ENCODE results near the gene ZNF343.
A peak's percentile ranks its signal among the peaks of the same experiment; 100 is the strongest.
"Not testable (repeated sequence)": the region's sequence is repeated elsewhere in the genome, so short reads cannot be mapped to it uniquely, and the experiment has no call there.

Gene ZNF343

DNA sequence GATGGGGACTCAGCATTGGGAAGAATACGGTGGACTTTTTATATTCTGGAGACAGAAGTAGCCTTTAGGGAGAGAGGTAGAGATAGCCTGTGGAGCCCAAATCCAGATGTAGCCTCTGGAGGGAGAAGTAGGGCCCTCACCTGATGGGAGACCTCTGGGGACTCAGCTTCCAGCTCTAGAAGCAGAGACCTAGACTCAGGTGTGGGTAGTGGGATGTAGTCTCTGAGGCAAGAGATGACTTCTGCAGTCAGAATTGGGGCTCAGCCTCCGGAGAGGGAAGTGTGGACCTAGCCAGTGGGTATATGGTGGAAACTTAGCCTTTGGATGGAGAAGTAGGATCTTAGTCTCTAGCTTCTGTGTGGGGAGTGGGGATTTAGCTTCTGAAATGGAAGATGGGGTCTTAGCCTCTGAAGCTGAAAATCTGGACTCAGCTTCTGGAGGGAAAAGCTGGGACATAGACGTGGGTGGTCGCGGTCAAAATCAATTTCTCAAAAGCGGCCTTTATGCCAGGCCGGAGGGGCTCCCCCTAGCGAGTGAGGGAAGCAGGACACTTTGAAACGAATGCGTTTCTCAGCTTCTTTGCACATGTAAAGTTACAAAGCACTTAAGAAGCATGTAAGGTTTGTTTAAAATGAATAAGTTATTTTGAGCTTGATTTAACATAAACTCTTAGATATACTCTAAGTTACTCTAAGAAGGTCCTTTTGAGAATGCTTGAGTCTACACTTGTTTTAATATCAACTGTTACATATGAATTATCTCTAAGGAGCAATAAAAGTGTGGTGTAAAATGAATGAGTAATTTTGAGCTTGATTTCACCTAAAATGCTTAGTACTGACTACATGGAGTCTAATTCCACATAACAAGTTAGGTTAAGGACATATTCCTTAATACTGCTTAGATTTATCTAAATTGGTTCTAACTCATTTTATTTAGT lies 12.9 kb upstream of the ZNF343 start:
- FAIRE-seq (peak; percentile 26), DNase-seq (ENCODE audit: insufficient read length, low spot score) (no peak)

DNA sequence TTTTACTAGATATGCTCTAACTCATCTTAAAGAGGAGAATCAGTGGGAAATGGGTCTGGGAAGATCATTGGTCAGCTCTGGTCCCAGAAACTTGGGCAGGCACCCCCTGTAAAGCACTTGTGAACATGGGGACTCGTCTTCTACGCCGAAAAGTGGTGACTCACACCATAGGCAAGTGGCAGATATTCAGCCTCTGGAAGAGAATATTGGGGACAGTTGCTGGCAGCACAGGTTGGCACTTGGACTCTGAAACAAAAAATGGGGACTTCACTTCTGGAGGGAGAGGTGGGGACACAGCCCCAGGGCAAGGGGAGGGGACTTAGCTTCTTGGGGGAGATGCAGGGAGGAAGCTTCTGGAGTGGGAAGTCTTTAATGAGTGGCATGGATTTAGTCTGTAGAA lies 11.9 kb upstream of the ZNF343 start:
- FAIRE-seq (no peak), DNase-seq (ENCODE audit: insufficient read length, low spot score) (no peak)

- DNase-seq (ENCODE audit: insufficient read length, low spot score) (no peak), FAIRE-seq (no peak)
These were observed 10.5 kb upstream of the ZNF343 start for GRCh38 chr20:2519115-2519809.

GRCh38 chr20:2518558-2518957 lies 9.8 kb upstream of the ZNF343 start:
- no peak for DNase-seq (ENCODE audit: insufficient read length, low spot score)
- FAIRE-seq, result no peak

DNA sequence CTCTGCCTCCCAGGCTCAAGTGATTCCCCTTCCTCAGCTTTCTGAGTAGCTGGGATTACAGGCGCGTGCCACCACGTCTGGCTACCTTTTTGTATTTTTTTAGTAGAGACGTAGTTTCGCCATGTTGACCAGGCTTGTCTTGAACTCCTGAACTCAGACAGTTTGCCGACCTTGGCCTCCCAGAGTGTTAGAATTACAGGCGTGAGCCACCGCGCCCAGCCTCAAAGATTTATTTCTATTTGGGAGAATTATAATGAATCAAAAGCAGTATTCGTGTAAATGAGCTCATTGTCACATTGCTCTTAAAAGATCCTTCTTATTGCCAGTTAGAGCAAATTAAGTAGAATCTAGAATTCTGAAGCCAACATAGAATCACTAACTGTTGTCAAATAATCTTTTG lies 9.4 kb upstream of the ZNF343 start:
- FAIRE-seq (no peak), DNase-seq (ENCODE audit: insufficient read length, low spot score) (no peak)

DNA sequence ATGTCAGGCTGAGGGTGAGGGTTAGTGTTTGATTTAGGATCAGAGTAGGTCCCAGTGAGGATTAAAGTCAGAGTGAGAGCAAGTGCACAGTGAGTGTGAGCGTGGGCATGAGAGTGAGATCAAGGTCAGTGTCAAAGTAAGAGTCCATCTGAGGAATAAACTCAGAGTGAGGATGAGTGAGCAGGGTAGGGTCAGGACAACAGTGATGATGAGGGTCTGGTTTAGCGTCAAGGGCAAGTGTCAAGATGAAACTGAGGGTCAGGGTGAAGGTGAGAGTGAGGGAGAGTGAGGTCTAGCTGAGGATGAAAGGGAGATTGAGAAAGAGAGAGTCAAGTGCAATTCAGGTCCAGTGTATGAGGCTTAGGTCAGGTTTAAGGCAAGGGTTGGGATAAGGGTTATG lies 7.7 kb upstream of the ZNF343 start:
- no peak for FAIRE-seq
- no peak for DNase-seq (ENCODE audit: insufficient read length, low spot score)

GRCh38 chr20:2515203-2515602 lies 6.5 kb upstream of the ZNF343 start:
- DNase-seq (ENCODE audit: insufficient read length, low spot score), result no peak
- no peak for FAIRE-seq

DNA sequence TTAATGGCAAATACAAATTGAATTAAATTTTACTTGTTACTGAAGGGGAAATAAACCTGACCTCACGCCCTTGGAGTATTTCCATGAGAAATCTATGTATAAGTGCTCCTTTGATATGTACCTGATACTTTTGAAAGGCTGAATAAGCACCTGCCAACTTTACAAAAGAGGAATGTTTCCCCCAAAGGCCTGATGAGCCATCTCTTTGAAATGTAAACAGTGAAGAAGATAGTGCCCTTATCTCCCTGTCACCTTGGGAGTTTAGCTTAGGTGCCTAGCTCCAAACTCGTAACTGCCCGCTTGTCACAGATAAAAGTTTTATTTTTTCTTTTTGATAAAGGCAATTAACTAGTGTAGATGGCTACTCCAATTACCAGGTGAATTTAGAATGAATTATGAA lies 1.1 kb upstream of the ZNF343 start:
- DNase-seq (ENCODE audit: insufficient read length, low spot score), result no peak
- no peak for FAIRE-seq

DNA sequence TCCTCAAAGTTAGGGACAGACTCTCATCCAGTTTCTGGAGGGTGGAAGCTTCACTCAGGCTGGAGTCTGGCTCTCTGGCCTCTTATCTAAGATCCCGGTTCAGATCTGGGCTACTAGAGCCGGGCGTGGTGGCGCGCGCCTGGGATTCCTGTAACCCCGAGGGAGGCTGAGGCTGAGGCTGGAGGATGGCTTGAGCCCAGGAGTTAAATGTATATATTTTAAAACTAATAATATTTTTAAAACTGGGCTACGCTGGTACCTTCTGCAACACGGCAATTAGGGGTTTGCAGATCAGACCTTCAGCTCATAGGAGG lies 710 bp upstream of the ZNF343 start:
- no peak for DNase-seq (ENCODE audit: insufficient read length, low spot score)
- FAIRE-seq, result no peak

GRCh38 chr20:2507875-2508630 lies 662 bp downstream of the ZNF343 start:
- no peak for FAIRE-seq
- DNase-seq (ENCODE audit: insufficient read length, low spot score), result no peak

DNA sequence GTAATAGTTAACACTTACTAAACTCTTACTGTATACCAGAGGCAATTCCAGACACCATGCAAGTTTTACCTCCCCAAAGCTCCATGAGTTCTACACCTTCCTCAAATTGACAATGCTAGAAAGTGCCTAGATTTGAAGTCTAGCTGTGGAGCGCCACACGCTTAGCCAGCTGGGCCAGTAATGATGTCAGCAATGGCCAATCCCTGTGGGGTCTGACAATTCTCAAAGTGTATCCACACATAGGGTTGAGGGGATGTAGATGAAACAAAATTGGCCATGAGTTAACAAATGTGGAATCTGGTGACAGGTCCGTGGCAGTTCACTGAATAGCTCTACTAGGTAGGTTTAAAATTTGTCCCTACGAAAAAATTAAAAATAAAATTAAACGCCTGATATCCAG lies 1.3 kb downstream of the ZNF343 start:
- DNase-seq (ENCODE audit: insufficient read length, low spot score), result no peak
- FAIRE-seq, result no peak

GRCh38 chr20:2506426-2506825 lies 2.3 kb downstream of the ZNF343 start:
- not testable (repeated sequence) for FAIRE-seq; DNase-seq (ENCODE audit: insufficient read length, low spot score)

- FAIRE-seq; DNase-seq (ENCODE audit: insufficient read length, low spot score): not testable (repeated sequence)
These were observed 3.9 kb downstream of the ZNF343 start for GRCh38 chr20:2504803-2505202.

DNA sequence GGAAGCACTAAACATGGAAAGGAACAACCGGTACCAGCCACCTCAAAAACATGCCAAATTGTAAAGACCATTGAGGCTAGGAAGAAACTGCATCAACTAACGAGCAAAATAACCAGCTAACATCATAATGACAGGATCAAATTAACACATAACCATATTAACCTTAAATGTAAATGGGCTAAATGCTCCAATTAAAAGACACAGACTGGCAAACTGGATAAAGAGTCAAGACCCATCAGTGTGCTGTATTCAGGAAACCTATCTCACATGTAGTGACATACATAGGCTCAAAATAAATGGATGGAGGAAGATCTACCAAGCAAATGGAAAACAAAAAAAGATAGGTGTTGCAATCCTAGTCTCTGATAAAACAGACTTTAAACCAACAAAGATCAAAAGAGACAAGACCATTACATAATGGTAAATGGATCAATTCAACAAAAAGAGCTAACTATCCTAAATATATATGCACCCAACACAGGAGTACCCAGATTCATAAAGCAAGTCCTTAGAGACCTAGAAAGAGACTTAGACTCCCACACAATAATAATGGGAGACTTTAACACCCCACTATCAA lies 5.8 kb downstream of the ZNF343 start:
- not testable (repeated sequence) for FAIRE-seq; DNase-seq (ENCODE audit: insufficient read length, low spot score)

GRCh38 chr20:2485661-2486060 lies 23.1 kb downstream of the ZNF343 start:
- FAIRE-seq (no peak), DNase-seq (ENCODE audit: insufficient read length, low spot score) (no peak)

DNA sequence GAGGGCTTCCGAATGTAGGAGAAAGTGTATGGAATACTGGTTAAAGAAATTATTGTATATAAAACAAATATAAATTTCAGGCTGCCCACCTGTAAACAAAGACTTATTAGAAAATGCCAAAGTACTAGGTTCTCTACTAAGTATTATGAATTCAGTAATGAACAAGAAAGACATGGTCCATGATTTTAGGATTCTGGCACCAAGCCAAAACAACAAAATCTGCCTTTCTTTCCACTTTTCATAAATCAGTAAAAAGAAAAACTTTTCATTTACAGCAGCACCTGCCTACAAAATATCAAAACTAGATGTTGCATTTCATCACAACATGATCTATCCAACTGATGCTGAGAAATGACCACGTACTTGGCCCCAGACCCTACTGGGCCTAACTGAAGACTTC lies 23.6 kb downstream of the ZNF343 start:
- FAIRE-seq, result no peak
- no peak for DNase-seq (ENCODE audit: insufficient read length, low spot score)

GRCh38 chr20:2483504-2483903 lies 25.2 kb downstream of the ZNF343 start:
- no peak for FAIRE-seq
- DNase-seq (ENCODE audit: insufficient read length, low spot score), result no peak

- DNase-seq (ENCODE audit: insufficient read length, low spot score) (no peak), FAIRE-seq (no peak)
These were observed 28.3 kb downstream of the ZNF343 start for GRCh38 chr20:2480381-2480780.

- DNase-seq (ENCODE audit: insufficient read length, low spot score), result no peak
- no peak for FAIRE-seq
These were observed 31.7 kb downstream of the ZNF343 start for GRCh38 chr20:2476742-2477615.
